ENCODE results near the gene FAF1. TPM values are rescaled to one million over a fixed set of nuclear protein-coding genes. Genes with fewer than 3 reads are reported as not detected.

Gene FAF1
- total RNA-seq, 4 donors from 2014 or later = 36.9 to 77.6 (median 48.3) TPM

GRCh38 chr1:50405814-50406213 is 554.3 kb downstream of the FAF1 start:
- Histone ChIP-seq H3K4me1 (no peaks in the 10 kb centered on the region), H3K36me3 (no peaks in the 10 kb centered on the region), H3K27ac (no peak overlapping the region), H3K9me3 (no peaks in the 10 kb centered on the region), H3K4me3 (no peak overlapping the region), H3K27me3 (no peaks in the 10 kb centered on the region)
- DNase-seq = no peak
- TF ChIP-seq CTCF (IDR thresholded peaks at IDR 0.05) (no peak), POLR2A (IDR thresholded peaks at IDR 0.05) (no peak)

DNA sequence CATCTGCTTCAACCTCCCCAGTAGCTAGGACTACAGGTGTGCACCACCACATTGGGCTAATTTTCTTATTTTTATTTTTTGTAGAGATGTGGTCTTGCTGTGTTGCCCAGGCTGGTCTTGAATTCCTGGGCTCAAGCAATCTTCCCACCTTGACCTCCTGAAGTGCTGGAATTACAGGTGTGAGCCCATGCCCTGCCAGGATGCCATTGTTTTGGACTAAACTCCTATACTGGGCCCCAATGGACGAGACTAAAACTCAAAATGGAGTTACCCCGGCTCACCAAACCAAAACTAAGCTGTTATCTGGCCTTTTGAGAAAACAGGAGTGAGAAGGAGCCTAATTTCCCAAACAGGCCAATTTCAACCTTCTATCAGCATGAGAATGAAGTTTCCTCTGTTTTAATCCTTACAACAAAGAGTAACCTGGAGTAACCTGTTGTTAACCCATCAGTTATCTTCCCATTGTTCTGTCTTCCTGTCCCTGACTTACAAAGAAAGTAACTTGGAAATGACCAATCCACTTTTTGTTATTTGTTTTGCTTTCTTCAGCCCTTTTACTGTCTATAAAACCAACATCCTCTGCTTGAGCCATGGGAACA is 566.4 kb downstream of the FAF1 start:
- H3K27ac ChIP-seq = no peak overlapping the region
- H3K9me3 ChIP-seq = no peaks in the 10 kb centered on the region
- H3K36me3 ChIP-seq = no peaks in the 10 kb centered on the region
- no peaks in the 10 kb centered on the region for H3K27me3 ChIP-seq
- H3K4me1 ChIP-seq = no peaks in the 10 kb centered on the region
- DNase-seq = no peak
- H3K4me3 ChIP-seq = no peak overlapping the region
- TF ChIP-seq POLR2A (IDR thresholded peaks at IDR 0.05) = no peak
- no peak for TF ChIP-seq CTCF (IDR thresholded peaks at IDR 0.05)

Small RNAs within 50 kb of the gene (small RNA-seq; reads per million reads assigned to genes)
- gene RNU6-1026P = 0 reads per million in 2 donors

Other genes with a start within 250 kb of the FAF1 start
- 10 to 100 TPM in 2 of 4 donors, 1 to 10 TPM in 2; 5.8 to 14.5 (median 9.5) TPM for gene CDKN2C, start 10.0 kb upstream of the FAF1 start, total RNA-seq
- not detected for gene C1orf185, start 142.0 kb upstream of the FAF1 start, total RNA-seq